GM12872 (cell line): ENCODE measurements around the gene MRRF.

Experiments
- CTCF ChIP-seq: IDR thresholded peaks from 3 replicates; pipeline ENCODE4 v1.5.1; 2011; ENCODE audit warnings: low read depth, mild to moderate bottlenecking, low read length, moderate library complexity; ENCODE audit not compliant: insufficient read depth

Gene MRRF

DNA sequence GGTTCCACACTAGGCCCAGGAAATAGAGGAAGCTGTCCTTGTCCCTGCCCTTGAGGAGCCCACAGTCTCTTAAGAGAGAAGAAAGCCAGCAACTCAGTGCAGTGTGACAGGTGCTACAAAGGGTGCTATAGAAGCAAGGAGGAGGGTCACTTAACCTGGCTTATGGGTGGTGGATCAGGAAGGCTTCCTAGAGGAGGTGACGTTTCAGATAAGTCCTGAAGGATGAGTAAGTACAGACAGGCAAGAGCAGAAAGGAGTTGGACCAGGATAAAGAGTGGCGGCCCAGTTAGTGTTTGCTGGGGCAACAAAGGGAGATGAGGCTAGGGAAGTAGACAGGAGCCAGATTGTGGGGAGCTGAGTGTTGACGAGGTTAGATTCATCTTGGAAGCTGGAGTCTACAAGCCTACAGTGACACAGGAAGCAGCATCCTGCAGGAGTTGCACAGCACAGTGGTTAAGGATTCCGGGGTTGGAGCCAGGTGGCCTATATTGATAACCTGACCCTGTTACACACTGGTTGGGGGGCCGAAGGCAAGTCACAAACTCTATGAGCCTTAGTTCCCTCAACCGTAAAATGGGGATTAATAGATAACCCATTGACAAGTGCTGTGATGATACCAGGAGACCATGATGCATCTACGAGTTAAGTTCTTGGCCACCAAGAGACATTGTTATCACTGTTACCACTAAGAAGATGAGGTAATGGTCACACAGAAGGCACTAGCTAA lies 30.5 kb upstream of the MRRF start:
- TF ChIP-seq CTCF: no peak

DNA sequence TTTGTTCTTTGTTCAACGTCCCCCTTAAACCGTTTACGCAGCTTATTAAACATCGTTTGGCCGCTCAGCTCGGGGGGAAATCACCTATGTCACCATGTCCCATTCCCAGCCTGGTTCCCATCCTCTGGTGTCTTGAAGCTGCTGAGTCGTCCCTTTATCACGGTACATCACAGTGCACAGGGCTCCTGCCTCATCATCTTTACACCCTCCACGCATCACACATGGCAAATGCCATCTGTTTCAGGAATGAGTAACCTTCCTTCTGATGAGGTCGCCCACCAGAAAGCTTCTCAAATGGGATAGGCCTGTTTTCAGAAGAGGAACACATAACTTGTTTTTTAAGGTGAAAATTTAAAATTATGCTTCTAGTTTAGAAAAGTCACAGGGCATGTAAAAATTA lies 28.0 kb upstream of the MRRF start:
- TF ChIP-seq CTCF: no peak

DNA sequence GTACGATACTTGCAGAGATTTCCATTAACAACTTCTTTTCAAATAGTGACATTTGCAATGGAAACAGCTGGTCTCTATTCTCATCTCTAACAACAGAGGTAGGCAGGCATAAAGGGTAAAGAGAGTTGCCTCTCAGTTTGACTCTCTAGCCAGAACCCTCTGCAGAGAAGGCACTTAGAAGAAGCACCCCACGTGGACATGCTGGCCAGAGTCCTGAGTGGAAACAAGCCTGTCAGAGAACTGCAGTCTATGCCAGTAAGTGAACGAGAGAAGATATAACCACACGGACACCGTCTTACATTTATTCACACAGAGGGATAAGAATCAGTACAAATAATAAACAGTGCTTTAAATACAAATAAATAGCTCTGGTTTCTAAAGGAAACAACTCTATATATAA lies 25.0 kb upstream of the MRRF start:
- no peak for TF ChIP-seq CTCF

DNA sequence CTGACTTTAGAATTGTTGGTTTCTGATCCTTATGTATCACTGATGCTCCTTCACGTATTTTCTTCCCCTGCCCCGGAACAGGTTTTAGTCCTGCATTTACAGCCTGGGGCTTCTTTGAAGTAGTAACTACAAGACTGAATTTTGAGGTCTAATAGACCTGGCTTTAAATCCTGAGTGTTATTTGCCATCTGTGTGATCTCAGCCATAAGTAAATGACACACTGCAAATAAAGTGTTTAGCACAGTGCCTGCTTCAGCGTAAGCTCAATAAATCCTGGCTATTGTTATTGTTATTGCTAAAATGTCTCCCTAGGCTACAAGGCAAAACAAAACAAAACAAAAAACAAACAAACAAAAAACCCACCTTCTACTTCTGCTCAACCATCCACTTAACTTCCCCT lies 20.3 kb upstream of the MRRF start:
- TF ChIP-seq CTCF: no peak

GRCh38 chr9:122246666-122247065 lies 18.0 kb upstream of the MRRF start:
- TF ChIP-seq CTCF: no peak

- no peak for TF ChIP-seq CTCF
These were observed 16.2 kb upstream of the MRRF start for GRCh38 chr9:122248448-122248865.

DNA sequence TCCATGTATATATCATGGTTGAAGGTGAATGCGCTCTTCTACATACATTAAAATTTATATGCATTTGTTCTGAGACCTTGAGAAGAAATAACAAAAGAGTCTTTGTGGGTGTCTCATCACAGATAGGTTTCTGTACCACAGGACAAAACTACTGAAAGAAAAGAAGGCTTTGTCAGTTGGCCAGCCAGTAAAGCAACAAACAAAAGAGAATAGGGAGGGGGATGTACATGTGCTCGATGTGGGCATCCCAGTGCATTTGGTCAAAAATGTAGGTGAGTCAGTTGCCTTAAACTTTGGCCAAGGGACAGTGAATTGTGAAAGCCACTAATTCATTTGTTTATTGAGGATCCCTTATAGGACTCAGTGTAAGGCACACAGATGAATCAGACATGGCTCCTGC lies 13.3 kb upstream of the MRRF start:
- no peak for TF ChIP-seq CTCF
